Neural progenitor cell (in vitro differentiated cells): ENCODE measurements around the gene MRPL19. TPM values are rescaled to one million over a fixed set of nuclear protein-coding genes. Genes with fewer than 3 reads are reported as not detected.

Source experiments
- DNase-seq: peaks from one replicate; pipeline ENCODE4 v3.0.0-alpha.2; 2016; ENCODE audit warnings: low spot score
- H2AFZ ChIP-seq: fragments of 200-600 bp; sonication (generic); replicated peaks from 2 replicates; pipeline ENCODE4 v1.6.1; 2016; ENCODE audit warnings: antibody characterized with exemption
- H3F3A ChIP-seq: fragments of 200-600 bp; sonication (generic); 2 replicates; pipeline ENCODE4 v1.6.1; 2016; ENCODE audit warnings: antibody characterized with exemption, low read depth
- H3K27ac ChIP-seq: fragments of 200-600 bp; sonication (generic); 2 replicates; pipeline ENCODE4 v1.5.1; 2016; ENCODE audit warnings: mild to moderate bottlenecking
- H3K27me3 ChIP-seq: fragments of 200-600 bp; sonication (generic); 2 replicates; pipeline ENCODE4 v1.6.1; 2016; ENCODE audit warnings: mild to moderate bottlenecking, moderate library complexity
- H3K36me3 ChIP-seq: fragments of 200-600 bp; sonication (generic); 2 replicates; pipeline ENCODE4 v1.5.1; 2016
- H3K4me1 ChIP-seq: fragments of 200-600 bp; sonication (generic); 2 replicates; pipeline ENCODE4 v1.6.1; 2016; ENCODE audit warnings: mixed run types
- H3K4me2 ChIP-seq: fragments of 200-600 bp; sonication (generic); 2 replicates; pipeline ENCODE4 v1.6.1; 2016
- H3K4me3 ChIP-seq: fragments of 200-600 bp; sonication (generic); 2 replicates; pipeline ENCODE4 v1.5.1; 2016
- H3K79me2 ChIP-seq: fragments of 200-600 bp; sonication (generic); 2 replicates; pipeline ENCODE4 v1.6.1; 2016; ENCODE audit warnings: low read depth
- H3K9ac ChIP-seq: fragments of 200-600 bp; sonication (generic); 2 replicates; pipeline ENCODE4 v1.6.1; 2016
- H3K9me3 ChIP-seq: fragments of 200-600 bp; sonication (generic); 2 replicates; pipeline ENCODE4 v1.5.1; 2016; ENCODE audit warnings: low read depth
- H4K20me1 ChIP-seq: fragments of 200-600 bp; sonication (generic); 2 replicates; pipeline ENCODE4 v1.6.1; 2016; ENCODE audit warnings: low read depth
- H3K27ac Mint-ChIP-seq: 3 replicates; pipeline ENCODE4 v1.8.0; 2021; ENCODE audit warnings: mixed read lengths
- H3K27me3 Mint-ChIP-seq: 2 replicates; pipeline ENCODE4 v1.8.0; 2022; ENCODE audit warnings: low read depth, mild to moderate bottlenecking, inconsistent platforms, moderate library complexity, mixed read lengths; ENCODE audit not compliant: insufficient read depth
- H3K36me3 Mint-ChIP-seq: 3 replicates; pipeline ENCODE4 v1.8.0; 2021; ENCODE audit warnings: mixed read lengths
- H3K4me1 Mint-ChIP-seq: 3 replicates; pipeline ENCODE4 v1.8.0; 2021; ENCODE audit warnings: mixed read lengths
- H3K4me3 Mint-ChIP-seq: 3 replicates; pipeline ENCODE4 v1.8.0; 2021; ENCODE audit warnings: mild to moderate bottlenecking, moderate library complexity, mixed read lengths
- H3K9me3 Mint-ChIP-seq: 3 replicates; pipeline ENCODE4 v1.8.0; 2020; ENCODE audit warnings: mixed read lengths
- EZH2 ChIP-seq: fragments of 200-600 bp; sonication (generic); IDR thresholded peaks from 2 replicates; pipeline ENCODE4 v1.6.1; 2017; ENCODE audit warnings: antibody characterized with exemption, mild to moderate bottlenecking, moderate library complexity
- EZH2phosphoT487 ChIP-seq: fragments of 200-600 bp; sonication (generic); IDR thresholded peaks from 2 replicates; pipeline ENCODE4 v1.6.1; 2017; ENCODE audit warnings: antibody characterized with exemption
- total RNA-seq: library from RNA; depleted of rRNA; stranded (reverse); fragments of >200 nt; gene quantifications from 2 replicates; pipeline ENCODE4 v1.2.3, GENCODE V29; 2015; ENCODE audit warnings: low replicate concordance
- TF ChIP-seq, protein P1 (sequence below): fragments of 200-600 bp; sonication (generic); IDR thresholded peaks from 2 replicates; pipeline ENCODE4 v1.5.1; 2017; ENCODE audit warnings: antibody characterized with exemption, mild to moderate bottlenecking

MRPL19 gene
- total RNA-seq, 1 donor from 2014 or later, result 80.4 TPM

DNA sequence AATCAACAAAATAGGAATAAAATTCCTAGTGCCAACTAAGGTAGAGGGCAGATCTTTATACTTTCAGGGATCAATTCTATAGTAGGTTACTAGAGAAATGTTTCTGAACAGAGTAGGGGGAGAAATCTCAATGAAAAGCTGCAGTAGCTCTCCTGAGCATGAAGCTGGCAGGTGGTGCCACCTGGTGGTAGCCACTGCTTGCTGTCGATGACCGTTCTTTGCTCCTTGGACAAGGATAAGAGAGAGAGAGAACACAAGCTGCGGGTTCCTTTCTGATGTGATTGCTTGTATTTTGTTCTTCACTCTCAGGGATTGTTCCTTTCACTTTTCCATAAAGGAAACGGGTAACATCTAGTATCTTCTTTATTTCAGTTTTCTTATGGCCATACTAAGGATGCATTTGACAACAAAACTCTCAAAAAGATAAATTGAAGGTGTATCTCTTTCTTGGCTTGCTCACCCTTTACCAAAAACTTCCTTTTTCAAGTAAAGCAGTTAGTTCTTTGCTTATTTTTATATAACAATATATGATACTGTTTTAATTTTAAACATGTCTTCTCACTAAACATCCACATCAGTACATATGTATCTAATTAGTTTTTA, 18.6 kb upstream of the MRPL19 start:
- H3K9me3 ChIP-seq, result no peaks in the 10 kb centered on the region
- no peaks in the 10 kb centered on the region for H3K36me3 Mint-ChIP-seq
- H3K36me3 ChIP-seq, result no peaks in the 10 kb centered on the region
- H3K4me3 Mint-ChIP-seq, result no peak overlapping the region
- H3K4me3 ChIP-seq, result no peak overlapping the region
- no peak overlapping the region for H3K27ac ChIP-seq
- no peak overlapping the region for H3K4me2 ChIP-seq
- no peak overlapping the region for H2AFZ ChIP-seq
- H3K79me2 ChIP-seq, result no peaks in the 10 kb centered on the region
- H3K4me1 Mint-ChIP-seq, result peaks cover 15% of the 10 kb centered on the region
- H3K4me1 ChIP-seq, result peaks cover 16% of the 10 kb centered on the region
- no peaks in the 10 kb centered on the region for H3F3A ChIP-seq
- H3K9ac ChIP-seq, result no peak overlapping the region
- H3K27ac Mint-ChIP-seq, result no peak overlapping the region
- H3K27me3 ChIP-seq, result no peaks in the 10 kb centered on the region
- H3K27me3 Mint-ChIP-seq, result no peaks in the 10 kb centered on the region
- TF ChIP-seq, protein P1, sequence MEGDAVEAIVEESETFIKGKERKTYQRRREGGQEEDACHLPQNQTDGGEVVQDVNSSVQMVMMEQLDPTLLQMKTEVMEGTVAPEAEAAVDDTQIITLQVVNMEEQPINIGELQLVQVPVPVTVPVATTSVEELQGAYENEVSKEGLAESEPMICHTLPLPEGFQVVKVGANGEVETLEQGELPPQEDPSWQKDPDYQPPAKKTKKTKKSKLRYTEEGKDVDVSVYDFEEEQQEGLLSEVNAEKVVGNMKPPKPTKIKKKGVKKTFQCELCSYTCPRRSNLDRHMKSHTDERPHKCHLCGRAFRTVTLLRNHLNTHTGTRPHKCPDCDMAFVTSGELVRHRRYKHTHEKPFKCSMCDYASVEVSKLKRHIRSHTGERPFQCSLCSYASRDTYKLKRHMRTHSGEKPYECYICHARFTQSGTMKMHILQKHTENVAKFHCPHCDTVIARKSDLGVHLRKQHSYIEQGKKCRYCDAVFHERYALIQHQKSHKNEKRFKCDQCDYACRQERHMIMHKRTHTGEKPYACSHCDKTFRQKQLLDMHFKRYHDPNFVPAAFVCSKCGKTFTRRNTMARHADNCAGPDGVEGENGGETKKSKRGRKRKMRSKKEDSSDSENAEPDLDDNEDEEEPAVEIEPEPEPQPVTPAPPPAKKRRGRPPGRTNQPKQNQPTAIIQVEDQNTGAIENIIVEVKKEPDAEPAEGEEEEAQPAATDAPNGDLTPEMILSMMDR, result peak; percentile 98
- no peak for TF ChIP-seq EZH2
- H4K20me1 ChIP-seq, result no peaks in the 10 kb centered on the region
- DNase-seq, result peak; percentile 89
- H3K9me3 Mint-ChIP-seq, result no peaks in the 10 kb centered on the region

DNA sequence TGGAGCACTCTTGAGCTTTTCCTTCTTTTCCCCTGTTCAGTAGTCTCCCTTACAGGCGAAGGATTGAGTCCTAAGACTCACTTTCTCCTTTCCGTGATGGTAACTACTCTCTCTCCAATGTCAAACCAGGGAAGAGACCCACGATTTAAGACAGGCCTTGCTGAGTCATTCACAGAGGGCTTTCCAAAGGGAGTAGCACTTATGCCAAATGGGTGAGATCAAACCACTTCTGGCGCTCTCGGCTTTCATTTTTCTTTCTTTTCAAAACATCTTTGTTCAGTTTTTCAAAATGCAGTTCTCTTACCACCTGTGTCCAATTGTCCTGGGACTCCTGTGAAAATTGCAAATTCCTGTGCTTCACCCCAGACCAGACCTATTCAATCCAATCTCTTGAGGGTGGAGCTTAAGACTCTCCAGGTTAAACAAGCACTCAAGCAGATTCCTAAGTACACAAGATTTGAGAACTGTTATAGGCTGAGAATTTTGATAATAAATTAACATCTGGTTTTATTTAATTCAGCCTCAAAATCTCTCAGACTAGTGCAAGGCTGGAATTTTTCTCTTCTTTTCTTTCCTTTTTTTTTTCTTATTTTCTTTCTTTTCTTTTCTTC, 14.4 kb upstream of the MRPL19 start:
- Mint-ChIP-seq H3K27me3 (no peaks in the 10 kb centered on the region), H3K9me3 (no peaks in the 10 kb centered on the region), H3K27ac (peak overlapping the region; percentile 24), H3K36me3 (no peaks in the 10 kb centered on the region), H3K4me3 (no peak overlapping the region), H3K4me1 (peaks cover 10% of the 10 kb centered on the region)
- Histone ChIP-seq H3K4me2 (peak overlapping the region; percentile 25), H3K9ac (no peak overlapping the region), H3K79me2 (no peaks in the 10 kb centered on the region), H2AFZ (peak overlapping the region; percentile 36), H3K27ac (no peak overlapping the region), H3K4me3 (no peak overlapping the region), H3K9me3 (no peaks in the 10 kb centered on the region), H3F3A (no peaks in the 10 kb centered on the region), H3K4me1 (peaks cover 16% of the 10 kb centered on the region), H3K27me3 (no peaks in the 10 kb centered on the region), H3K36me3 (no peaks in the 10 kb centered on the region), H4K20me1 (no peaks in the 10 kb centered on the region)
- DNase-seq, result no peak
- TF ChIP-seq, protein P1, result no peak
- TF ChIP-seq EZH2 (no peak), EZH2phosphoT487 (no peak)

DNA sequence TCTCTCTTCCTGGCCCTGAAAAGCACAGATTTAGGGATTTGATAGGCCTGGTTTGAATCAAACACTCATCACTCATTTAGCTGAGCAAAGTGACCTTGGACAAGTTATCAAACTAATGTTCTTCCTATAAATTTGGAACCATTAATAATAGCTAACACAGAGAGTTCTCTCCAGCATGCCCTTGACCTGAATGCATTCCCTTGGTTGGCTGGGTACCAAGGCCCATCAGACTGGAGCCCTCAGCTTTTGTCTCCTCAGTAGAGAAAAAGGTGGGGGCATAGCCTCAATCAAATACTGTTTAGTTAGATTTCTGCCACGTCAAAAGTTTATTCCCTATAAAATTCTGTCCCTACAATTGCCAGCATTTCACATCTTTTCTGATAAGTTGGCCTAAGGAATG, 13.8 kb upstream of the MRPL19 start:
- peaks cover 10% of the 10 kb centered on the region for H3K4me1 Mint-ChIP-seq
- Histone ChIP-seq H3K27ac (no peak overlapping the region), H3K79me2 (no peaks in the 10 kb centered on the region), H3K9ac (no peak overlapping the region), H3K4me2 (no peak overlapping the region), H2AFZ (peak overlapping the region; percentile 36), H3K4me1 (peaks cover 16% of the 10 kb centered on the region), H3F3A (no peaks in the 10 kb centered on the region), H3K9me3 (no peaks in the 10 kb centered on the region), H3K4me3 (no peak overlapping the region), H3K36me3 (no peaks in the 10 kb centered on the region), H3K27me3 (no peaks in the 10 kb centered on the region), H4K20me1 (no peaks in the 10 kb centered on the region)
- no peaks in the 10 kb centered on the region for H3K27me3 Mint-ChIP-seq
- DNase-seq, result no peak
- H3K36me3 Mint-ChIP-seq, result no peaks in the 10 kb centered on the region
- no peak overlapping the region for H3K27ac Mint-ChIP-seq
- H3K9me3 Mint-ChIP-seq, result no peaks in the 10 kb centered on the region
- H3K4me3 Mint-ChIP-seq, result no peak overlapping the region
- TF ChIP-seq EZH2phosphoT487 (no peak), EZH2 (no peak)
- TF ChIP-seq, protein P1, result no peak
